Neural cell (in vitro differentiated cells): Measurements from ENCODE around the gene HSF5.

Experiments
- CTCF ChIP-seq: fragments of 450-650 bp; IDR thresholded peaks from 2 replicates; pipeline ENCODE4 v1.5.1; 2014; ENCODE audit warnings: antibody characterized with exemption, mild to moderate bottlenecking, moderate library complexity; ENCODE audit not compliant: poor library complexity, severe bottlenecking
- EZH2 ChIP-seq: fragments of 200-600, 300-800 bp; shearing (Covaris generic), sonication (generic); IDR thresholded peaks from 2 replicates; pipeline ENCODE4 v1.6.1; 2014; ENCODE audit warnings: antibody characterized with exemption, low read length, borderline replicate concordance, mild to moderate bottlenecking; ENCODE audit not compliant: insufficient read depth, poor library complexity, severe bottlenecking
- POLR2AphosphoS5 ChIP-seq: IDR thresholded peaks from 2 replicates; pipeline ENCODE4 v1.6.1; 2012
- RAD21 ChIP-seq: fragments of 450-650 bp; conservative IDR thresholded peaks from 2 replicates; pipeline ENCODE4 v1.6.1; 2014; ENCODE audit warnings: antibody characterized with exemption, mild to moderate bottlenecking, moderate library complexity
- SMC3 ChIP-seq: fragments of 450-650 bp; conservative IDR thresholded peaks from 2 replicates; pipeline ENCODE4 v1.6.1; 2014; ENCODE audit warnings: antibody characterized with exemption, mild to moderate bottlenecking, moderate library complexity; ENCODE audit not compliant: poor library complexity
- TAF1 ChIP-seq: IDR thresholded peaks from 2 replicates; pipeline ENCODE4 v1.6.1; 2012; ENCODE audit warnings: low read depth

DNA sequence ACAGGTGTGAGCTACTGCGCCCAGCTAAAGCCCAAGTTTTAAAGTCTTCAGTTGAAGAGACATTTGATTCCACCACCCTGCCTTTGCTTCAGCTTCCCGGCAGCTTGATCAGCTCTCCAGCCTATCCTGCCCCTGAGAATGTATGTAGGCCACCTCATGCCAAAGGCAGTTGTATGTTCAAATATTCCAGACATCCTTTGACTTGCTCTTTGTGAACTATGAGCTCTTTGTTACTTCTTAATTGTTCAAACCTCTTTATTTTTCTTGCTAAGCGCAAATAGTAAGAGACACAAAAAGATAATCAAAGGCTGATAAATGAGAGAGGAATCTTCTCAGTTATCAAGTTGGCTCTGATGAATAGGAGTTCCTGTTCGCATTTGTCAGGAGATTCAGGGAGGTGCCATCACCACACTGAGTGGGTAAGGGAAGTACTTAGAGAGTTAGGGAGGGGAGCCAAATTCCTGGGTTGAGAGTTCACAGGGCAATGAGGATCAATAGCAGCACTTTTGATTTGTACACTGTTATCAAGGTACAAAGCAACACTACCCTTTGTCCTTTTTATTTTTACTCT lies 104.2 kb downstream of the HSF5 start:
- TF ChIP-seq CTCF, result no peak
- TF ChIP-seq EZH2, result no peak
- no peak for TF ChIP-seq SMC3
- TF ChIP-seq RAD21, result no peak
- TF ChIP-seq TAF1, result no peak
- no peak for TF ChIP-seq POLR2AphosphoS5
